Measurements from ENCODE around the gene RXFP4.

Gene RXFP4

DNA sequence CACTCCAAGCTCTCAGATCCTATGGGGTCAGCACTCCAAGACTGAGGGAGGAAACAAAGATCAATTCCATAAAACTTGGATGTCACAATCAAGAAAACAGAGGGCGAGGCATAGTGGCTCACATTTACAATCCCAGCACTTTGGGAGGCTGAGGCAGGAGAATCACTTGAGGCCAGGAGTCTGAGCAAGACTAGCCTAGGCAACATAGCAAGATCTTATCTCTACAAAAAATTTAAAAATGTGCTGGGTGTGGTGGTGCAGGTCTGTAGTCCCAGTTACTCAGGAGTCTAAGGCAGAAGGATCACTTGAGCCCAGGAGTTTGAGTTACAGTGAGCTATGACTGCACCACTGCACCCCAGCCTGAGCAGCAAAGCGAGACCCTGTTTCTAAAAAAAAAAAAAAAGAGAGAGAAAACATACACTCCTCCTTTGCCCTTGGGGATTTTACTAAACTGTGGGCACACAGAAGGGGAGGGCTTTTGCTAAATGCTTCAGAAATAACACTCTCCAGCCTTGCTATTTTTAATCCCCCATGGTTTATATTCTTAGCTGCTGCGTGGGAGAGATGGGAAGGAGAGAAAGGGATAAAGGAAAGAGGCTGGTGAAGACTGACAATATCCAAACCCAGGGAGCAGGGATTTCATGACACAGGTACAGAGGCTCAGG is 18.8 kb downstream of the RXFP4 start:
- no peaks in the 10 kb centered on the region for H3K27me3 ChIP-seq
- H4K20me1 ChIP-seq, result peaks cover 70 to 98% (median 94%) of the 10 kb centered on the region in 11 experiments
- H3K4me3 ChIP-seq, result peak overlapping the region in 6 of 10 experiments; percentile 0 to 51 (median 30); a peak in 8 of 20 replicates
- TF ChIP-seq Cebpa-rat (IDR thresholded peaks at IDR 0.05), result no peak
- H3K9me3 ChIP-seq (replicated peaks in 1 of 11), result no peaks in the 10 kb centered on the region
- H3K4me2 ChIP-seq, result peak overlapping the region in 10 of 11 experiments; percentile 75 to 98 (median 89); a peak in 21 of 22 replicates
- peak overlapping the region in 10 of 11 experiments; percentile 14 to 89 (median 74); a peak in 18 of 22 replicates for H3K27ac ChIP-seq
- H3K36me3 ChIP-seq, result peaks cover 97 to 100% (median 99%) of the 10 kb centered on the region in 11 experiments
- peaks cover 54 to 65% (median 60%) of the 10 kb centered on the region in 10 experiments for H3K4me1 ChIP-seq
- peak overlapping the region; percentile 46 to 83 (median 64); a peak in 21 of 22 replicates for H3K9ac ChIP-seq

- Histone ChIP-seq H4K20me1 (peaks cover 76 to 98% (median 96%) of the 10 kb centered on the region in 11 experiments), H3K36me3 (peaks cover 97 to 100% (median 99%) of the 10 kb centered on the region in 11 experiments), H3K27ac (peak overlapping the region in 10 of 11 experiments; percentile 11 to 89 (median 74); a peak in 18 of 22 replicates), H3K9ac (peak overlapping the region in 10 of 11 experiments; percentile 43 to 83 (median 65); a peak in 17 of 22 replicates), H3K4me2 (peak overlapping the region; percentile 74 to 98 (median 89)), H3K27me3 (no peaks in the 10 kb centered on the region), H3K4me3 (peak overlapping the region in 6 of 10 experiments; percentile 10 to 50 (median 20); a peak in 9 of 20 replicates), H3K4me1 (peaks cover 71 to 82% (median 76%) of the 10 kb centered on the region in 10 experiments), H3K9me3 (replicated peaks in 1 of 11) (no peaks in the 10 kb centered on the region)
- TF ChIP-seq Cebpa-rat (IDR thresholded peaks at IDR 0.05), result no peak
Observed at GRCh38 chr1:155961937-155962336, 20.5 kb downstream of the RXFP4 start.

- Histone ChIP-seq H3K4me2 (peak overlapping the region; percentile 74 to 98 (median 89)), H3K9me3 (replicated peaks in 1 of 11) (no peaks in the 10 kb centered on the region), H3K4me1 (peaks cover 78 to 89% (median 84%) of the 10 kb centered on the region in 10 experiments), H3K27ac (peak overlapping the region in 9 of 11 experiments; percentile 18 to 89 (median 74); a peak in 14 of 22 replicates), H3K9ac (peak overlapping the region; percentile 42 to 83 (median 65); a peak in 19 of 22 replicates), H3K36me3 (peaks cover 96 to 100% (median 99%) of the 10 kb centered on the region in 11 experiments), H4K20me1 (peaks cover 74 to 98% (median 94%) of the 10 kb centered on the region in 11 experiments), H3K4me3 (peak overlapping the region in 4 of 10 experiments; percentile 1 to 50 (median 20); a peak in 3 of 20 replicates), H3K27me3 (no peaks in the 10 kb centered on the region)
- no peak for TF ChIP-seq Cebpa-rat (IDR thresholded peaks at IDR 0.05)
Observed at GRCh38 chr1:155962599-155963211, 21.3 kb downstream of the RXFP4 start.

- Histone ChIP-seq H4K20me1 (peaks cover 78 to 97% (median 96%) of the 10 kb centered on the region in 11 experiments), H3K9ac (peak overlapping the region in 3 of 11 experiments; percentile 32 to 99 (median 55); a peak in 4 of 22 replicates), H3K27me3 (no peaks in the 10 kb centered on the region), H3K4me3 (no peak overlapping the region), H3K36me3 (peaks cover 96 to 100% (median 98%) of the 10 kb centered on the region in 11 experiments), H3K9me3 (replicated peaks in 1 of 11) (no peaks in the 10 kb centered on the region), H3K4me2 (peak overlapping the region in 9 of 11 experiments; percentile 10 to 100 (median 99); a peak in 10 of 22 replicates), H3K4me1 (peaks cover 93 to 98% (median 98%) of the 10 kb centered on the region in 10 experiments), H3K27ac (peak overlapping the region in 4 of 11 experiments; percentile 11 to 98 (median 22); a peak in 4 of 22 replicates)
- TF ChIP-seq Cebpa-rat (IDR thresholded peaks at IDR 0.05), result no peak
Observed at GRCh38 chr1:155964193-155964592, 22.8 kb downstream of the RXFP4 start.

DNA sequence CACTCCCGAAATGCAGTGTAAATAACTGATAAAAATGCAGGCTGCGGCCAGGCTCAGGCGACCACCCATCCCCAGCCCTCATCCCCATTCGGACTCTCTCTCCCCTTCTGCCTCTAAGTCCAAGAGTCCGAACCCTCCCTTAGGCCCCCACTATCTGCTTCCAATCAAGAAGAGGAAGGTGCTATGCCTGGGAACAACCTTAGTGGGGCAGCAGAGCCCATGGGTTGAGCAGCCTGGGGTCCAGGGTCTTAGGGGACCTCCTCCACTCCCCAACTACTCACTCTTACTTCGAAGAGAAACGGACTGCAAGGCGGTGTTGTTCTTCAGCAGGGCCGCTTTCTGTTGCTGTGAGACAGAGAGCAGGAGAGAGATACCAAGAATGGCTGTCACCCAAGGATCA is 24.7 kb downstream of the RXFP4 start:
- H3K4me2 ChIP-seq, result peak overlapping the region; percentile 92 to 100 (median 100)
- H3K27ac ChIP-seq, result peak overlapping the region; percentile 72 to 100 (median 87); a peak in 20 of 22 replicates
- H3K4me3 ChIP-seq, result peak overlapping the region in 3 of 10 experiments; percentile 50 to 64 (median 56); a peak in 4 of 20 replicates
- no peaks in the 10 kb centered on the region for H3K9me3 ChIP-seq (replicated peaks in 1 of 11)
- no peaks in the 10 kb centered on the region for H3K27me3 ChIP-seq
- peak overlapping the region; percentile 71 to 99 (median 76); a peak in 20 of 22 replicates for H3K9ac ChIP-seq
- H4K20me1 ChIP-seq, result peaks cover 75 to 97% (median 93%) of the 10 kb centered on the region in 11 experiments
- TF ChIP-seq Cebpa-rat (IDR thresholded peaks at IDR 0.05), result no peak
- H3K4me1 ChIP-seq, result peaks cover 94 to 99% (median 97%) of the 10 kb centered on the region in 10 experiments
- peaks cover 87 to 92% (median 90%) of the 10 kb centered on the region in 11 experiments for H3K36me3 ChIP-seq

DNA sequence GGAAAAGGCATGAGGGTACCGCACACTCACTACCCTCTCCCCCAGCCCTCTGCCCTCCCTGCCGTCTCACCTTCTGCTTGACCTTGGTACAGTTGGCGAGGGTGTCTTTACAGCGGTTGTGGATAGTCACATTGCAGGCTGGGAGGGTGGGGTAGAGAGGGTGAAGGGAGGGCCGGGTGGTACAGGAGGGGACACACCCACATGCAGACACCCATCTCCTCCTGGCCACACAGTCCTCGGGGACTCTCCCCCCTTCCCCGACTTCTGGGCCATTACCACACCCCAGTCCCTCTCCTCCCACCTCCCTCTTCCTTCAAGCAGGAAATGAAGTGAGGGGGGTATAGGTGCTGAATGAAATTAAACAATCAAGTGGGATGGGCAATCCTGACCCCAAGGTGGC is 25.3 kb downstream of the RXFP4 start:
- Histone ChIP-seq H3K27me3 (no peaks in the 10 kb centered on the region), H3K27ac (peak overlapping the region; percentile 72 to 100 (median 87); a peak in 21 of 22 replicates), H3K9ac (peak overlapping the region; percentile 71 to 99 (median 76)), H3K36me3 (peaks cover 81 to 88% (median 84%) of the 10 kb centered on the region in 11 experiments), H3K4me1 (peaks cover 94 to 99% (median 97%) of the 10 kb centered on the region in 10 experiments), H3K4me2 (peak overlapping the region; percentile 92 to 100 (median 100)), H3K4me3 (peak overlapping the region in 8 of 10 experiments; percentile 37 to 64 (median 50); a peak in 13 of 20 replicates), H3K9me3 (replicated peaks in 1 of 11) (no peaks in the 10 kb centered on the region), H4K20me1 (peaks cover 76 to 97% (median 93%) of the 10 kb centered on the region in 11 experiments)
- TF ChIP-seq Cebpa-rat (IDR thresholded peaks at IDR 0.05), result no peak

GRCh38 chr1:155967341-155968050 is 26.1 kb downstream of the RXFP4 start:
- no peak for TF ChIP-seq Cebpa-rat (IDR thresholded peaks at IDR 0.05)
- H3K4me1 ChIP-seq, result peaks cover 94 to 99% (median 97%) of the 10 kb centered on the region in 10 experiments
- no peaks in the 10 kb centered on the region for H3K9me3 ChIP-seq (replicated peaks in 1 of 11)
- peak overlapping the region; percentile 72 to 100 (median 87) for H3K27ac ChIP-seq
- no peaks in the 10 kb centered on the region for H3K27me3 ChIP-seq
- peak overlapping the region; percentile 31 to 64 (median 50) for H3K4me3 ChIP-seq
- H4K20me1 ChIP-seq, result peaks cover 76 to 97% (median 93%) of the 10 kb centered on the region in 11 experiments
- H3K9ac ChIP-seq, result peak overlapping the region; percentile 71 to 99 (median 76)
- H3K36me3 ChIP-seq, result peaks cover 80 to 88% (median 84%) of the 10 kb centered on the region in 11 experiments
- peak overlapping the region; percentile 92 to 100 (median 100) for H3K4me2 ChIP-seq

DNA sequence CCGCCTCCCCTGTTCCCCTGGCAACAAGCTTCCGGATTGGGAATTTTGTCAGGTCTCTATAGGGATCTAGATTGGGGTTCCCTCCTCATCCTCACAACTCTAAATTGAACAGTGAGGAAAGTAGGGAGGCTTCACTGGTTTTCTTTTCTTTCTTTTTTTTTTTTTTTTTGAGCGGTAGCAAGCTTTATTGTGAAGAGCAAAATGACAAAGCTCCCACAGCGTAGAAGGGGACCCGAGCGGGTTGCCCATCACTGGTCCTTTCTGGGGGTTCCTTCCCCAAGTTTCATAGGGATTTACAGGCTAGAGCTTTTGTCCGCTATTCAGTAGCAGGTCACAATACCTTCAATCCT is 26.6 kb downstream of the RXFP4 start:
- peak overlapping the region; percentile 31 to 64 (median 50) for H3K4me3 ChIP-seq
- H3K27ac ChIP-seq, result peak overlapping the region; percentile 72 to 100 (median 87); a peak in 21 of 22 replicates
- no peaks in the 10 kb centered on the region for H3K27me3 ChIP-seq
- peaks cover 94 to 99% (median 97%) of the 10 kb centered on the region in 10 experiments for H3K4me1 ChIP-seq
- H4K20me1 ChIP-seq, result peaks cover 76 to 97% (median 93%) of the 10 kb centered on the region in 11 experiments
- peak overlapping the region; percentile 71 to 99 (median 76) for H3K9ac ChIP-seq
- peak overlapping the region; percentile 92 to 100 (median 100) for H3K4me2 ChIP-seq
- no peak for TF ChIP-seq Cebpa-rat (IDR thresholded peaks at IDR 0.05)
- H3K36me3 ChIP-seq, result peaks cover 79 to 88% (median 84%) of the 10 kb centered on the region in 11 experiments
- H3K9me3 ChIP-seq (replicated peaks in 1 of 11), result no peaks in the 10 kb centered on the region

Data from BLaER1 treated with 17β-estradiol and CSF1 and Interleukin-3, amounts not matched to agents 10 nM and 100 nM (cell line).